ENCODE results near the gene SREBF2. TPM values are rescaled to one million over a fixed set of nuclear protein-coding genes. Genes with fewer than 3 reads are reported as not detected.

SREBF2 gene
- total RNA-seq, 3 donors from 2014 or later (not counting 1 experiment from before 2014, with no cell fraction given): 101 to 106 (median 105) TPM

DNA sequence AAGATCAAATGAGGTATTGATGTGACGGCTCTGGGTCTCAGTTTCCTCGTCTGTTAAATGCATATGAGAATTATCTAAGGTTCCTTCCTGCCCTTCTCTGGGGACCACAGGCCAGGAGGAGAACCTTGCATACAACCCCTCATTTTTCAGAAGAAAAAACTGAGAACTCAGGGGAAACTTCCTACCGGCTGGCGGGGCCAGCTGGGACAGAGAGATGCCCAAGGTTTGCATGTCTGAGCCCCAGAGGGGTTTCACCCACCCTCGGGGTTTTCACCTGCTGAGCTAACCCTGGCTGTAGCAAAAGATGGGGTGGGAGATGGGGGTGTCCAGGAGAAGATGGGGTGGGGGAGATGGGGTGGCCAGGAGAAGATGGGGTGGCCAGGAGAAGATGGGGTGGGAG lies 89.4 kb downstream of the SREBF2 start:
- Mint-ChIP-seq H3K4me1 (peaks cover 5 to 20% of the 10 kb centered on the region in 2 donors), H3K9me3 (no peaks in the 10 kb centered on the region), H3K27ac (no peak overlapping the region), H3K36me3 (no peaks in the 10 kb centered on the region), H3K27me3 (ENCODE audit: low read depth in 2 of 2) (peaks cover 0 to 14% of the 10 kb centered on the region in 2 donors), H3K4me3 (no peak overlapping the region)
- Histone ChIP-seq H3K27ac (ENCODE audit: low read length) (no peak overlapping the region), H3K4me3 (ENCODE audit: low read length) (no peak overlapping the region), H3K9me3 (ENCODE audit: control insufficient read depth, insufficient read depth, low read length) (no peaks in the 10 kb centered on the region), H3K4me1 (ENCODE audit: control insufficient read depth, insufficient read depth, low read length) (peaks cover 54% of the 10 kb centered on the region), H3K27me3 (ENCODE audit: control insufficient read depth, insufficient read depth, low read length) (peaks cover 23% of the 10 kb centered on the region), H3K36me3 (ENCODE audit: control insufficient read depth, insufficient read depth, low read length) (no peaks in the 10 kb centered on the region)
- DNase-seq: no peak
- WGBS (ENCODE audit: insufficient coverage): 62% methylated on average over 5 of the region's 5 CpGs
- intact Hi-C loops (cut with micrococcal nuclease): no loop called here
- no peak for TF ChIP-seq CTCF (IDR thresholded peaks at IDR 0.05)
- ATAC-seq: no peak

- no peak overlapping the region for H3K27ac ChIP-seq (ENCODE audit: low read length)
- Mint-ChIP-seq H3K4me1 (peaks cover 5 to 20% of the 10 kb centered on the region in 2 donors), H3K36me3 (no peaks in the 10 kb centered on the region), H3K4me3 (no peak overlapping the region), H3K27me3 (ENCODE audit: low read depth in 2 of 2) (peaks cover 0 to 21% of the 10 kb centered on the region in 2 donors), H3K27ac (no peak overlapping the region), H3K9me3 (no peaks in the 10 kb centered on the region)
- intact Hi-C loops (cut with micrococcal nuclease): no loop called here
- H3K4me3 ChIP-seq (ENCODE audit: low read length): no peak overlapping the region
- ATAC-seq (no peak), DNase-seq (no peak)
- no peaks in the 10 kb centered on the region for H3K9me3 ChIP-seq (ENCODE audit: control insufficient read depth, insufficient read depth, low read length)
- peaks cover 52% of the 10 kb centered on the region for H3K4me1 ChIP-seq (ENCODE audit: control insufficient read depth, insufficient read depth, low read length)
- H3K36me3 ChIP-seq (ENCODE audit: control insufficient read depth, insufficient read depth, low read length): no peaks in the 10 kb centered on the region
- 88% methylated on average over 4 of the region's 4 CpGs for WGBS (ENCODE audit: insufficient coverage)
- H3K27me3 ChIP-seq (ENCODE audit: control insufficient read depth, insufficient read depth, low read length): peaks cover 15% of the 10 kb centered on the region
- TF ChIP-seq CTCF (IDR thresholded peaks at IDR 0.05): no peak
Measured at GRCh38 chr22:41922940-41923594, 90.2 kb downstream of the SREBF2 start.

GRCh38 chr22:41923595-41924276 lies 90.8 kb downstream of the SREBF2 start:
- Histone ChIP-seq H3K9me3 (ENCODE audit: control insufficient read depth, insufficient read depth, low read length) (no peaks in the 10 kb centered on the region), H3K27ac (ENCODE audit: low read length) (peak overlapping the region; percentile 52), H3K4me3 (ENCODE audit: low read length) (no peak overlapping the region), H3K36me3 (ENCODE audit: control insufficient read depth, insufficient read depth, low read length) (no peaks in the 10 kb centered on the region), H3K27me3 (ENCODE audit: control insufficient read depth, insufficient read depth, low read length) (peaks cover 12% of the 10 kb centered on the region), H3K4me1 (ENCODE audit: control insufficient read depth, insufficient read depth, low read length) (peaks cover 52% of the 10 kb centered on the region)
- no peak for ATAC-seq
- no peak overlapping the region for H3K4me3 Mint-ChIP-seq
- H3K36me3 Mint-ChIP-seq: no peaks in the 10 kb centered on the region
- H3K9me3 Mint-ChIP-seq: no peaks in the 10 kb centered on the region
- WGBS (ENCODE audit: insufficient coverage): 90% methylated on average over 14 of the region's 14 CpGs
- no peak overlapping the region for H3K27ac Mint-ChIP-seq
- intact Hi-C loops (cut with micrococcal nuclease): no loop called here
- H3K4me1 Mint-ChIP-seq: peaks cover 5 to 20% of the 10 kb centered on the region in 2 donors
- no peak for DNase-seq
- no peak for TF ChIP-seq CTCF (IDR thresholded peaks at IDR 0.05)
- peaks cover 0 to 23% of the 10 kb centered on the region in 2 donors for H3K27me3 Mint-ChIP-seq (ENCODE audit: low read depth in 2 of 2)

All from natural killer cell (primary cell).